Brain pericyte (primary cell): Measurements from ENCODE around the gene MAPK4.

Experiments used
- DNase-seq: peaks from one replicate; pipeline ENCODE4 v3.0.0-alpha.2; 2012; ENCODE audit warnings: low read depth, low spot score

MAPK4 gene

GRCh38 chr18:50623694-50624352 lies 63.9 kb downstream of the MAPK4 start:
- no peak for DNase-seq

DNA sequence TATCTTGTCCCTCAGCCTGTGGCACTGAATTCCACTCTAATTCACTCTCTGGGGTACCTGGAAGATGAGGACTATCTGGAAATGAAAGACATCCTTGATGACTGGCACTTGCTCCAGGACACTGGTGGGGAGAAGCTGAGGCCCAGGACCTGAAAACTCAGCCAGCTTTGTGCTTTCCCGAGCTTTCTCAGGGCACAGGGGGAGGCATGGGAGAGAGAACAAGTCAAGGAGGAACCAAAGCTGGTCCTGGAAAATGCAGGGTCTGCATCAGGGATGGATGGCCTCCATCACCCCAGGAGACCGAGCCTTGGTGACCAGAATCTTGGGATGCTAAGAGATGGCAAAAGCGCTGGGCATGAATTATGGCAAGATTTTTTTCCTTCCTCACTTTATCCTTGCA lies 65.1 kb downstream of the MAPK4 start:
- no peak for DNase-seq

DNA sequence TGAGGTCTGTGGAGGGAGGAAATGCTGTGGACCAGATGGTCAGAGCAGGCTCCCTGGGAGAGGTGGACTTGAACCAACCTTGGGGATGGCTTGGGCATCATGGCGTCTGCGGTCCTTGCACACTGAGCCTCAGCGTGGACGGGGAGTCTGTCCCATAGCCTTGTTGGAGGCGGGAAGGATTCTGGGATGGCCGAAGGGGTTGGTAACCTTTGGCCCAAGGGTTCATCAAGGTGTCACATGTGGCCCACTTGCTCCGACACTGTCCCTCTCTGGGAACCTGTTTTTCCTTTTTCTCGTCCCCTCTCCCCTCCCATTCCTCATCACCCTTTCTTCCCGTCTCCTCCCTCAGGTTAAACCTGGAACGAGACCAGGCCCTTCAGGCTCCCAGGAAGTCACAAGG lies 66.4 kb downstream of the MAPK4 start:
- DNase-seq: no peak

GRCh38 chr18:50627594-50628532 lies 68.0 kb downstream of the MAPK4 start:
- DNase-seq: no peak

GRCh38 chr18:50628533-50628905 lies 68.6 kb downstream of the MAPK4 start:
- no peak for DNase-seq

GRCh38 chr18:50629148-50629631 lies 69.3 kb downstream of the MAPK4 start:
- DNase-seq: no peak

DNA sequence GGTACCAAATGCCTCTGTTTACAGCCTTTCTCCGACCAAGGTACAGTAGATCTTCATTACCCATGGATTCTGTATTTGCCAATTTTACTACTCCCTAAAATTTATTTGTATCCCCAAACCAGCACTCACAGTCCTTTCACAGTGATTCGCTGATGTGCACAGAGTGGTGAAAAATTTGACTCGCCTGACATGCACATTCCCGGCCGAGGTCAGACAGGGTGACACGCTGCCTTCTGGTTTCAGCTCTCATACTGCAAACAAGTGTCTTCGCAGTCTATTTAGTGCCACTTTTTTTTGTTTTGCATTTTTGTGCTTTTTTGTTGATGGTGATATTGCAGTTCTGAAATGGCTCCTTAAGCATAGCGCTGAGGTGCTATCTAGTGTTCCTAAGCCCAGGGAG lies 71.0 kb downstream of the MAPK4 start:
- DNase-seq: no peak

- no peak for DNase-seq
These were observed 73.1 kb downstream of the MAPK4 start for GRCh38 chr18:50632895-50633515.

GRCh38 chr18:50633992-50634391 lies 74.1 kb downstream of the MAPK4 start:
- DNase-seq: no peak

DNA sequence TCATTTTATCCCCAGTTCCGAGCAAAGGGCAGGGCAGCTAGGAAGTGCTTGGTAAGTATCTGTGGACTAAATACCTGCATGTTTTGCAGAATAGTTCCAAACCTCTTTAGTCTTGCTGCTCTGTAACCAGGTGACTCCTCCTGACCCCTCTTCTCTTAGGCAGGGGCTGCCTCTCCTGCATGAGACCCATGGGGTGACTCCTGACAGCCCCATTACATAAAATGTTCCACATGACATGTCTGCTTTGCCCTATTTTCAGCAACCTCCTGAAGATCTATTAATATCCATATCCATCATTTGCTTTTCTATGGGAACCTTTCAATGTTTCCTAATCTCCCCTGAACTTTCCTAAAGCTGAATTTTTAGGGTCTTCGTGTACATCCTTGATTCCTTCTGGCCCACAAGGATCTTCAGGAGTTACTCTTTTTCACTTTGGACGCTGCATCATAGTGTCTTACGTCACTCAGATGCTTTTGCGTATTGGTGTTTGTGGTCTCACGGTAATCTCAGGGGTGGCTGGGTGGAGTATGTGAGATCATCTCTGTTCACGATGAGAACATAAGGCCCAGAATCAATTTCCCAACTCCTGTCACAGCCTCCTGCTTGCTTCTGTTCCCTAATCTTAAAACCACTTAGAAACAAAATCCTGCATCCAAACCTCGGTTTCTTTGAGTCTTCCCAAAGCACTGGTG lies 76.6 kb downstream of the MAPK4 start:
- DNase-seq: no peak

- DNase-seq: no peak
These were observed 78.4 kb downstream of the MAPK4 start for GRCh38 chr18:50638016-50638883.

- DNase-seq: no peak
These were observed 79.1 kb downstream of the MAPK4 start for GRCh38 chr18:50638884-50639420.

- DNase-seq: no peak
These were observed 79.8 kb downstream of the MAPK4 start for GRCh38 chr18:50639711-50640110.

- no peak for DNase-seq
These were observed 82.6 kb downstream of the MAPK4 start for GRCh38 chr18:50642439-50642838.

DNA sequence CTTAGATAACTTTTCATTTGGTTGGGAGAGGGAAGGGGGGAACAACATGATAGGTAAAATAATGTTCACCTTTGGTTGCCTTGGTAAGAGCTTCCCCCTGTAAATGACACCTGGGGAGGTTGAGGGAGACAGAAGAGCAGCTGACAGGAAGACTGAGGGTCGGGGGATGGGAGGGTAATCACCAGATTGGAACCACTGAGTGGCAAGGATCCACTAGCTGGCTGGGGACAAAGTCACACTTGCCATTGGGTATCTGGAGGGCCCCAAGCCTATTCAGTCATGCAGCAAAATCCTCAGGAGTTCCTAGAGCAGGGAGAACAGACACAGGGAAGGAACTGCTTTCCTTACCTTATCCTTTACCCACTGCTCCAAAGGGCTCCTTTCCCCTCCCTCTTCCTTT lies 84.3 kb downstream of the MAPK4 start:
- DNase-seq: no peak

- no peak for DNase-seq
These were observed 84.9 kb downstream of the MAPK4 start for GRCh38 chr18:50644807-50645206.

DNA sequence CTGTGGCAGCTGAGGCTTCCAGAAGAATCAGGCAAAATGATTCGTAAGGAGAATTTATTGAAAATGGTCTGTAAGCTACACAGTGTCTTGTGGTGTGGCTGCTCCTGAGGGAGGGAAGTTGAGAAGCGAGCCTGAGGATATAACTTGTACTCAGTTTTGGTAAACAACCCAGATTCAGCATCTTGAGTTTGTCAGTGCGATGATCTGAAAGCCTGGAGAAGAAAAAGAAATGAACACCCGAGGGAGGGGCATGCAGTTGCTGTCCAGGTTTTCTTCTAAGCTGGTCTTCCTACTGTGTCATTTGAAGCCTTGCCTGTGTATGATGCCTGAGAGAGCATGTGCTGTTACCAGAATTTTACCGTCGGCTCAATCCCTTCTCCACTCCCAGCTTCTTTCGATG lies 87.3 kb downstream of the MAPK4 start:
- no peak for DNase-seq

DNA sequence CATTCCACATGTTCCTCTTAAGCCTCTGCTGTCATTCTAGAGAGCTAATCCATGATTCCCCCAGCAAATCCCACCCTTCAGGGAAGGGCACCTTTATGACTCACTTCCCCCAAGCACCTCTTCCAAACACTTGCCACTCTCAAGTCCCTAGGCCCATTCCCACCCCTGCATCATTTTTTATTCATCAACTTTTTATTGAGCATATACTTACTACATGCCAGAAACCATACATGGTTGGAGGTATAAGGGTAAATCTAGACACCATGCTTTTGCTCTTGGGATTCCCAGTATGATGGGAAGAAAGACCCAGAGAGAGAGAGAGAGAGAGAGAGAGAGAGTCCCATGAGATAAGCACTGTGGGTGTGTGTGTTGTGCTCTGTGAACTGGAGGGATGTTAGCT lies 87.9 kb downstream of the MAPK4 start:
- no peak for DNase-seq

DNA sequence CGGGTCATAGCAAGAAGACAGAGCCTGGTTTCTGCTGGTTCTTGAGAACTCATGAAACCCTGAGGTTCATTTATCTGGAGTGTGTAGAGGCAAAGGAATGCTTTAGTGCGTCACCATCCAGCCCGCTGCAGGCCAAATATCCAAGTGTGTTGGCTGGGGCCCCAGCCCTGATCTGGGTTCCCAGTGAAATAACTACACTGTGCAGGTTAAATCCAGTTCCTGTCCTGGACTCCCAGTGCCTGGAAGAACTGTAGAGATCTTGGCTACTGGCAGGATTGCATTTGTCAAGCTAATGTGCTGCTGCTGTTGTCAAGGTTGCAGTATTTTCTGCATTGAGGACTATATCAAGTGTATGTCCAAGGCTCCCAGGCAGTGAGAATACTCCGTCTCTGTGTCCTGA lies 89.9 kb downstream of the MAPK4 start:
- no peak for DNase-seq

- no peak for DNase-seq
These were observed 91.4 kb downstream of the MAPK4 start for GRCh38 chr18:50651334-50651733.
